Measurements from ENCODE around the gene RNF224.

Gene RNF224

GRCh38 chr9:137216188-137216965 is 10.9 kb upstream of the RNF224 start:
- DNase-seq = no peak

DNA sequence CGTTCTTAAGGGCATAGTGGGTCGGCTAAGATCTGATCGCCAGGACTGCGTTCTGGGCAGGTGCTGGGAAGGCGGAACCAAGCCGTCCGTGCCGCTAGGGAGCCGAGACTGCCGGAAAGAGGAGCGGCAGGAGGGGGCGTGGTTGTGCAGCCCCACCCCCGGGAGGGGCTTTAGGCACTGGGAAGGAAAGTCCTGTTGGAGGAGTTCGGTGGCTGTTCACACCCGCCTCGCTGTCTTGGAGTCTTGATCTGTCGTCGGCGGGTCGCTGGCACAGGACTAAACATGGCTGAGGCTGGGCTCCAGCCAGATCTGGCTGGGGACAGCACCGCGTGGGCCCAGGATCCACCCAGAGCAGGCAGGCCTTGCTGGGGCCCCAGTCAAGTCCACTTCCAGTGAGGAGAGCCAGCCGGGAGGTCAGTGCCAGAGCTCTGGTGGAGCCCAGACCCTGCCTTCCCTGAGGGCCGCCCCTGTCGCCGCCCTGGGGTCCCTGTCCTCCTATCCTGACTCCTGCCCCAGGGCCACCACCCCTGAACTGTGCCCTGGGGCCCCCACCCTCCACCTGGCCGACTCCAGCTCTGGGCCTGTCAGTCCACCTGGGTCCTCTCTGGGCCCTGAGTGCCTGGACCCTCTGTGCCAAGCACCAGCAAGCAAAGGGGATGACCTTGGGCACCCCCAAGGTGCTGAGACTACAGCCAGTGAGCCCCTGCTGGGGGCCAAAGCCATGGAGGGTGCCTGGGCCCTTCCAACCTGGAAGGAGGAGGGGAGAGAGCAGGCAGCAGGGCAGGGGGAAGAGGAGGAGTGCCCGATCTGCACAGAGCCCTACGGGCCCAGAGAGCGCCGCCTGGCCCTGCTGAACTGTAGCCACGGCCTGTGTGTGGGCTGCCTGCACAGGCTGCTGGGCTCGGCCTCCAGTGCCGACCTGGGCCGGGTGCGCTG is 9.8 kb upstream of the RNF224 start:
- DNase-seq = peak; percentile 52 to 63

DNA sequence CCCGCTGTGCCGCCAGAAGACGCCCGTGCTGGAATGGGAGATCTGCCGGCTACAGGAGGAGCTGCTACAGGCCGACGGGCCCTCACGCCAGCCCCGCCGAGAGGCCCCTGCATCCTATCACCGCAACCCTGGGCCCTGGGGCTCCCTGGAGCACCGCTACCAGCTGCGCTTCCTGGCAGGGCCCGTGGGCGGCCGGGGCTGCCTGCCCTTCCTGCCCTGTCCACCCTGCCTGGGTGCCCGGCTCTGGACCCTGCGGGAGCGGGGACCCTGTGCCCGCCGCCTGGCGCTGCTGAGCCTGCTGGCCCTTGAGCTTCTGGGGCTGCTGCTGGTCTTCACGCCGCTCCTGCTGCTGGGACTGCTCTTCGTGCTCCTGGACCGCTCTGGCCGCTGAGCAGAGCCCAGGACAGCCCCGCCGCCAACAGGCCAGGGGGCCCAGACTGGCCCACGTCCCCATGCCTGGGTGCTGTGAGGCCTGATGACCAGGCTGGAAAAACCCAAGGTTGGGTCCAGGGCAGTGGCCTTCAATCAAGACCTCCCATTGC is 9.0 kb upstream of the RNF224 start:
- DNase-seq = no peak

- no peak for DNase-seq
Observed at GRCh38 chr9:137218754-137219271, 8.5 kb upstream of the RNF224 start.

GRCh38 chr9:137219757-137220316 is 7.5 kb upstream of the RNF224 start:
- DNase-seq = no peak

GRCh38 chr9:137220317-137221094 is 6.8 kb upstream of the RNF224 start:
- no peak for DNase-seq

DNA sequence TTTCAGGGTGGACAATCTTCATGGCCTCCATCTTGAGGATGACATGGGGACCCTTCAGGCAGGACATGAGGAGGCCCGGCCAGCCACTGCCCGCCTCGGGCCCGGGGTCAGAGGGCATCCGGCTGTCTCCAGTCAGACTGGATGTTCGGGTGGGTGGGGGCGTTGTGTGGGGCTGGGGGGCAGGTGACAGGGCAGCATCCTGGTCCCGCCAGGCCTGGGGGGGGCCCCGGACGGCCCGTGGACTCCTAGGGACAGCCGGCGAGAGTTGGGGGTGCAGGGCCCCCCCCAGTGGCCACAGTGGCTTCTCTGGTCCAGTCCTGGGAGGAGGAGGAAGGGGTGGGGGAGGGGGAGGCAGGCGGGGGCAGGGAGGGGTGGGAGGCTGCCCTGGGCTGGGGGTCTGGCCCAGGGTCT is 6.2 kb upstream of the RNF224 start:
- DNase-seq = no peak

- no peak for DNase-seq
Observed at GRCh38 chr9:137221506-137222111, 5.7 kb upstream of the RNF224 start.

GRCh38 chr9:137222190-137223077 is 4.9 kb upstream of the RNF224 start, which contains the start of gene RNF208:
Gene RNF208 (minus strand): TSS chr9:137222240. CDS start chr9:137221212, 1,028 bp downstream.
- peak in 1 of 2 experiments; percentile 18 for DNase-seq

DNA sequence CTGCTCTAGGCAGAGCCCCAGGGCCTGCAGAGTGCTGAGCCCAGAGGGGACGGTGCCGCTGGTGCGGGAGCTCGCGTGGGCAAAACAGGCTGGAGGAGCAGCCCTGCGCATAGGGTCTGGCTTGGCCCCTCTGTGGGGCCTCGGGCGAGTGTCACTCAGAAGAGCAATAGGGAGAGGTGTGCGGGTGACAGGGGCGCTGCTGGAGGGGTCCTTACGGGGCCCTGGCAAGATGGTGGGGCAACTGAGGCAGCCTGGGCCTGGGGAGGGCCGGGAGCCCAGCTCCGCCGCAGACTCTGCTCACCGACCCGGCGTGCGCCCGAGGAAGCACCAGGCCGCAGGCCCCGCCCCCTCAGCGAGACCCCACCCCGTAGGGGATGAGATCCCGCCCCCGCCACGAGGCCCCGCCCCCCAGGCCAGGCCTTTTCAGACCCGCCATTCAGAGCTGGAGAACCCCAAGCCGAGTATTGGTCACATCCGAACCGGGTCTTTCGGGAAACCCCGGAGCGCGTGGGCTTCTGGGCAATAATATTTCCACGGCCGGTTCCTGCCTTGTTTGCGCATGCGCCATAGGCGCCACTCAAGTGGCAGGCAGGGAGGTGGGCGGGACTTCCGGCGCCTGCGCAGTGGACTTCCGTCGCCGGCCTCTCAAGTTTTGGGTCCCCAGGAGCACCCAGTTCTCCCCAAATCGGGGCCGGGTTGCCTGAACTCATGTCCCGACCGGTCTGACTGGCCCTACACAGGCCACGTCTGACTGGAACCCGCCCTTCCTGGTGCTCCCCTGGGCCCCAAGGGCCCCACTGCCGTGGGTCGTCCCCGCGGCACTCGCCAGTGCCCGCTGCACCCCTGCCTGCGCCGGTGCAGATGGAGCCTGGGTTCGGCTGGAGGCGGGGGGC is 4.0 kb upstream of the RNF224 start:
- peak; percentile 96 to 97 for DNase-seq

GRCh38 chr9:137224830-137225694 is 2.2 kb upstream of the RNF224 start, which contains the start of gene CYSRT1:
Gene CYSRT1 (plus strand): TSS chr9:137225174. CDS start chr9:137225622, 448 bp downstream.
- no peak for DNase-seq

DNA sequence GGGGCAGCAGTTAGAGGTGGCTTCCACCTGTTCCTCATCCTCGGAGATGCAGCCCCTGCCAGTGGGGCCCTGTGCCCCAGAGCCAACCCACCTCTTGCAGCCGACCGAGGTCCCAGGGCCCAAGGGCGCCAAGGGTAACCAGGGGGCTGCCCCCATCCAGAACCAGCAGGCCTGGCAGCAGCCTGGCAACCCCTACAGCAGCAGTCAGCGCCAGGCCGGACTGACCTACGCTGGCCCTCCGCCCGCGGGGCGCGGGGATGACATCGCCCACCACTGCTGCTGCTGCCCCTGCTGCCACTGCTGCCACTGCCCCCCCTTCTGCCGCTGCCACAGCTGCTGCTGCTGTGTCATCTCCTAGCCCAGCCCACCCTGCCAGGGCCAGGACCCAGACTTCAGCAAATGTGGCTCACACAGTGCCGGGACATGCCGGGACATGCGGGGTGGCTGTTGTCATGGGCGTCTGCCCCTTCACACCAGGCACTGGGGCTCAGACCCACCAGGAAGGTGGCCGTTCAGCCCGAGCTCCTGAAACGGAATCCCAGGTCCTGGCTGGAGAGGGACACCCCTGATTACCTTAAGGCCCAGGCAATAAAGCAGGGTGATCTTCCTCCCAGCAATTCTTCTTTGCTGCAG is 1.5 kb upstream of the RNF224 start:
- DNase-seq = no peak

- DNase-seq = no peak
Observed at GRCh38 chr9:137226338-137227053, 806 bp upstream of the RNF224 start.

DNA sequence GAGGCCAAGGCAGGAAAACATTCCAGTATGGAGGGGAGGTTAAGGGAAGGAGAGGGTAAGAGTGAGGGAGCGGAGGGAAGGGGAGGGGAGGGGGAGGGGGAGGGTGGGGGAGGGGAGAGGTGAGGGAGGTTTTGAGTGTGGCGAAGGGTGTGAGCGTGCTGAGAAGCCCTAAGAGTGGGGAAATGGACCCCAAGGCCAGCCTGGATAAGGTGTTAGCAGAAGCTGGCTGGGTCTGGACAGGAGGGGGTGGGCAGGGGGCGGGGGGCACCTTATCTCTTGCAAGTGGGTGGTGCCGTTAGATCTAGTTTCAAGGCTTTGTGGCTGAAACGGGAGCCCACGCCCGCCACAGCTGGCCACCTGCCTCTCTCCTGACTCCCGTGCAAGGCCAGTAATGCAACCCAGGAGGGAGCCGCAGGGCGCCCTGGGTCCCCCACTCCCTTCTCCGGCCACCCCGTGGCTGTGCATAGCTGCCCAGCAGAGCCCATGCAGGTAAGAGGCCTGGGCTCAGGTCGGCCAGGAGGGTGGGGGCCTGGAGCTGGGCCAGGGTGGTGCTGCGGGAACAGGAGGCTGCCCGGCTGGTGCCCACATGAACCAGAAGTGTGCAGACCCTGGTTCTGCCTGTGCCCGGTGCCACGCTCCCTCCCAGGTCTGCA is 677 bp downstream of the RNF224 start:
- no peak for DNase-seq

DNA sequence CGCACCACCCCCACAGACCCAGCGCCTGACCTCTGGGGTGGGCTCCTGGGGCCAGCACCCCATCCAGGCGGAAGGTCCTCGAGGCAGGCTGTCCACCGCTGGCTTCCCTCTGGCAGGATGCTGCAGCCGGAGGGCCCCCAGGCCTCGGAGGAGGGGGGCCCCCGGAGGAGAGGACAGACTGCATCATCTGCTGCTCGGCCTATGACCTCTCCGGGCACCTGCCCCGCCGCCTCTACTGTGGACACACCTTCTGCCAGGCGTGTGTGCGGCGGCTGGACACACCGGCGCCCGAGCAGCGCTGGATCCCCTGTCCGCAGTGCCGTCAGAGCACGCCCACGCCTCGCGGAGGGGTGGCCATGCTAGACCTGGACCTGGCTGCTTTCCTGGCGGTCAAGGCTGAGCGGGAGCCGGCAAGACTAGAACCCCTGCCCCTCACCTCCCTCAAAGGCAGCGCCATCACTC is 1.2 kb downstream of the RNF224 start:
- DNase-seq = no peak
